Smooth muscle cell (in vitro differentiated cells): Measurements from ENCODE around the gene EML4. TPM values are rescaled to one million over a fixed set of nuclear protein-coding genes. Genes with fewer than 3 reads are reported as not detected.

Source experiments
- DNase-seq: peaks from one replicate; lab custom pipeline; 2025; ENCODE audit not compliant: unreplicated experiment; lab: John Stamatoyannopoulos, UW
- H2AFZ ChIP-seq: fragments of 200-600 bp; sonication (generic); 2 replicates; pipeline ENCODE4 v1.6.0; 2016; ENCODE audit warnings: antibody characterized with exemption, low read depth, mild to moderate bottlenecking
- H3F3A ChIP-seq: fragments of 200-600 bp; sonication (generic); 2 replicates; pipeline ENCODE4 v1.6.0; 2017; ENCODE audit warnings: antibody characterized with exemption, low read depth
- H3K27ac ChIP-seq: fragments of 200-600 bp; sonication (generic); 2 replicates; pipeline ENCODE4 v1.5.1; 2016; ENCODE audit warnings: low read depth, mild to moderate bottlenecking
- H3K27me3 ChIP-seq: fragments of 200-600 bp; sonication (generic); 2 replicates; pipeline ENCODE4 v1.6.1; 2016; ENCODE audit warnings: low read depth, mild to moderate bottlenecking
- H3K36me3 ChIP-seq: fragments of 200-600 bp; sonication (generic); 2 replicates; pipeline ENCODE4 v1.5.1; 2016; ENCODE audit warnings: low read depth
- H3K4me1 ChIP-seq: fragments of 200-600 bp; sonication (generic); 2 replicates; pipeline ENCODE4 v1.5.1; 2016; ENCODE audit warnings: low read depth
- H3K4me2 ChIP-seq: fragments of 200-600 bp; sonication (generic); 2 replicates; pipeline ENCODE4 v1.6.0; 2016; ENCODE audit warnings: mild to moderate bottlenecking
- H3K4me3 ChIP-seq: fragments of 200-600 bp; sonication (generic); 2 replicates; pipeline ENCODE4 v1.5.1; 2016; ENCODE audit warnings: mild to moderate bottlenecking
- H3K79me2 ChIP-seq: fragments of 200-600 bp; sonication (generic); 2 replicates; pipeline ENCODE4 v1.6.0; 2016; ENCODE audit warnings: low read depth, mild to moderate bottlenecking
- H3K9ac ChIP-seq: fragments of 200-600 bp; sonication (generic); 2 replicates; pipeline ENCODE4 v1.6.0; 2016; ENCODE audit warnings: low read depth
- H3K9me3 ChIP-seq: fragments of 200-600 bp; sonication (generic); replicated peaks from 2 replicates; pipeline ENCODE4 v1.5.1; 2016; ENCODE audit warnings: low read depth
- H4K20me1 ChIP-seq: fragments of 200-600 bp; sonication (generic); 2 replicates; pipeline ENCODE4 v1.6.0; 2016; ENCODE audit warnings: low read depth
- CTCF ChIP-seq: fragments of 200-600 bp; sonication (generic); IDR thresholded peaks from 2 replicates; pipeline ENCODE4 v1.5.1; 2017; ENCODE audit warnings: borderline replicate concordance, mild to moderate bottlenecking, antibody characterized with exemption; ENCODE audit not compliant: insufficient read depth, poor library complexity, severe bottlenecking
- WGBS: methylation state at CpG from one replicate; pipeline ENCODE4 v1.1.7; 2016; ENCODE audit warnings: low lambda C conversion rate; 5-methylcytosine and 5-hydroxymethylcytosine counted together
- polyA plus RNA-seq: library from polyadenylated mRNA; unstranded; fragments of >200 nt; fragmentation: Nextera tagmentation; extraction: Ambion mirVana; gene quantifications from 2 replicates; pipeline ENCODE4 v1.2.1, GENCODE V29; 2016
- total RNA-seq: library from RNA; depleted of rRNA; stranded (reverse); fragments of >200 nt; gene quantifications from 2 replicates; pipeline ENCODE4 v1.2.3, GENCODE V29; 2014

EML4 gene
- total and polyA plus RNA-seq, 2 experiments from 2014 or later = 33.6 to 46.2 TPM

- WGBS = 82% methylated on average over 5 of the region's 5 CpGs
- peaks cover 12% of the 10 kb centered on the region for H3K4me1 ChIP-seq
Observed at GRCh38 chr2:42353792-42354429, 184.8 kb downstream of the EML4 start.

GRCh38 chr2:42359304-42359964 lies 190.3 kb downstream of the EML4 start:
- Histone ChIP-seq H3K9ac (peak overlapping the region; percentile 98), H3K27ac (peak overlapping the region; percentile 92), H2AFZ (no peak overlapping the region), H3K9me3 (no peaks in the 10 kb centered on the region), H3K4me3 (peak overlapping the region; percentile 89), H3K4me1 (peaks cover 21% of the 10 kb centered on the region), H4K20me1 (peaks cover 55% of the 10 kb centered on the region), H3K79me2 (peaks cover 64% of the 10 kb centered on the region), H3K4me2 (peak overlapping the region; percentile 90), H3F3A (no peaks in the 10 kb centered on the region), H3K27me3 (no peaks in the 10 kb centered on the region), H3K36me3 (no peaks in the 10 kb centered on the region)
- no peak for DNase-seq
- no peak for TF ChIP-seq CTCF
- WGBS = 71% methylated on average over 6 of the region's 6 CpGs

More at GRCh38 chr2:42353792-42354429, 184.8 kb downstream of the EML4 start:
- H3K27ac ChIP-seq = peak overlapping the region; percentile 91
- H3K9ac ChIP-seq = peak overlapping the region; percentile 65
- peak overlapping the region; percentile 54 for H3K4me2 ChIP-seq
- no peak overlapping the region for H3K4me3 ChIP-seq
- no peak for DNase-seq
- peaks cover 95% of the 10 kb centered on the region for H4K20me1 ChIP-seq
- peaks cover 6% of the 10 kb centered on the region for H3K36me3 ChIP-seq
- no peaks in the 10 kb centered on the region for H3K27me3 ChIP-seq
- no peaks in the 10 kb centered on the region for H3K9me3 ChIP-seq
- no peak for TF ChIP-seq CTCF
- H3K79me2 ChIP-seq = peaks cover 95% of the 10 kb centered on the region
- H2AFZ ChIP-seq = no peak overlapping the region
- peaks cover 3% of the 10 kb centered on the region for H3F3A ChIP-seq

GRCh38 chr2:42359965-42360483 lies 190.9 kb downstream of the EML4 start:
- Histone ChIP-seq H3K27ac (peak overlapping the region; percentile 92), H3K79me2 (peaks cover 59% of the 10 kb centered on the region), H4K20me1 (peaks cover 49% of the 10 kb centered on the region), H3K9me3 (no peaks in the 10 kb centered on the region), H3K4me2 (peak overlapping the region; percentile 90), H3K9ac (peak overlapping the region; percentile 98), H3K36me3 (no peaks in the 10 kb centered on the region), H3K4me3 (peak overlapping the region; percentile 89), H3K27me3 (no peaks in the 10 kb centered on the region), H3K4me1 (peaks cover 20% of the 10 kb centered on the region), H3F3A (no peaks in the 10 kb centered on the region), H2AFZ (no peak overlapping the region)
- no peak for TF ChIP-seq CTCF
- DNase-seq = no peak
- 27% methylated on average over 12 of the region's 12 CpGs for whole genome bisulfite sequencing
